ENCODE measurements around the gene C11orf24.

- TF ChIP-seq POLR2AphosphoS5 (IDR thresholded peaks at IDR 0.05; ENCODE audit: low read depth, low read length) (no peak), CTCF (IDR thresholded peaks at IDR 0.05) (no peak)
Observed at GRCh38 chr11:68276861-68277260, 5.1 kb upstream of the C11orf24 start.

Data from SK-N-SH (cell line).